HG03354 (cell line): Measurements from ENCODE around the gene CSNK2A1.
"Not testable (repeated sequence)": the region's sequence is repeated elsewhere in the genome, so short reads cannot be mapped to it uniquely, and the experiment has no call there.

Experiments
- ATAC-seq: cut with Tn5 transposase; IDR thresholded peaks from one replicate; pipeline ENCODE4 v1.9.1; 2021; ENCODE audit warnings: mild to moderate bottlenecking; ENCODE audit not compliant: unreplicated experiment, poor library complexity, severe bottlenecking

The CSNK2A1 gene

DNA sequence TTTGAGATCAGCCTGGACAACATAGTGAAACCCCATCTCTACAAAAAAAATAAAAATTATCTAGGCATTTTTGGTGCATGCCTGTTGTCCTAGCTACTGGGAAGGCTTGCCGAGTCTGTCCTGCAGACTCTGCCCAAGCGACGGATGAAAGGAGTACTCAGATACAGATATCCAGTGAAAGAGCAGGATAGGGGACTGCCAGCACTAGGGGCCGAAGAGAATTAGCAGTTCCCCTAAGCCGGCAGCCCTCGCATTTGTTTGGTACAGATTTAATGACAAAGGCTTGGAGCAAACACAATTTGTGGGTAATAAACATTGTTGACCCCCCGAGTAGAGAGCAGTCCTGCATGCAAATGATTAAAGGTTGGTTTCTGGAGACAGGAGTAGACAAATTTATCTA lies 75.8 kb downstream of the CSNK2A1 start:
- no peak for ATAC-seq

GRCh38 chr20:462199-462991 lies 81.2 kb downstream of the CSNK2A1 start, which contains the start of gene TBC1D20:
Gene TBC1D20, minus strand, starts transcription at chr20:462533. Its CDS starts 128 bp downstream, at chr20:462405.
- ATAC-seq = peak; percentile 95

DNA sequence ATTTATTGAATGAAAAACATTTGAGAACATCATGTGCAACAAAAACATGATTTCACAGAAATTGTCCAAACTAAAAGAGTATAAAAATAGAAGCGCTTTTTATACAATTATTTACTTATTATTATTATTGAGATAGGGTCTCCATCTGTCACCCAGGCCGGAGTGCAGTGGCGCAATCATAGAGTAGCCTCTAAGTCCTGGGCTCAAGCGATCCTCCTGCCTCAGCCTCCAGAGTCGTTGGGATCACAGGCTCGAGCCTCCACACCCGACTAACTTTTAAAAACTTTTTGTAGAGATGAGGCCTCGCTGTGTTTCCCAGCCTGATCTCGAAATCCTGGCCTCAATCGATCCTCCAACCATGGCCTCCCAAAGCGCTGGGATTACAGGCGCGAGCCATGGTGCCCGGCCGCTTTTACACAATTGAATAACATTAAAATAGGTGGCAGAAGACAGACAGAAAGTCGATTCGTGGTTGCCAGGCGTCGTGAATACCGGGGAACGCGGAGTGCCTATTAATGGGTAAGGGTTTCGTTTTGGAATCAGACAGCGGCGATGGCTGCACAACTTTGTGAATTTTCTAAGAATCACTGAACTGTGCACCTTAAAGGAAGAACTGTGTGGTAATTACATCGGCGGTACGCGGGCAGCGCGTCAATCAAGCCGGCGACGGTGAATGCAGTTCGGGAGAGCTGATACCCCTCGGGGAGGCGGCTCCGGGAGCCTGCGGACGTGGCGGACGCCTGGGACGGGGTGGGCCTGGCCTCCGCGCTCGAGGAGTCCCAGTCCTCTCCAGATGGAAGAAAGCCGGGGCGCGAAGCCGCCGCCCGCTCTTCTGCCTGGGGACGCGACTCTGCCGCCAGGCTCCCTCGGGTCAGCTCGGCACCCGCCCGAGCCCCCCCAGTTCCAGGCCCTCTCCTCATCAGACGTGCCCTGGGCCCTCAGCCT lies 82.1 kb downstream of the CSNK2A1 start:
- ATAC-seq = peak; percentile 40

DNA sequence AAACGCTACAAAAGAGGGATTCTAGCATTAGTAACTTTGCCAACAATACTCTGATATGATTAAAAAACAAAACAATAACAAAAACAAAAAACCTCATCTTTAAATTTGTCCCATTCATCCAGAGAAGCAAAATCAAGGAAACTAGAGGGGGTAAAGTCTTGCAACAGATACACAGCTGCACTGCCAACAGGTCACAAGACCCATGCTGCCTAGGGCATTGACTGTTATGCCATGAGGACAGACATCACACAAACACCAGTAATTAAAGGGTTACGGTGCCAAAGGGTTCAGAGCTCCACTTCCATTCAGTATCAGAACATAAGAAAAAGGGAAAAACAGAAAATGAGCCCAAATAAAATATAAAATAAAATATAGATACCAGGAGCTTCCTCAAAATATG lies 82.9 kb downstream of the CSNK2A1 start:
- no peak for ATAC-seq

- no peak for ATAC-seq
Measured at GRCh38 chr20:460180-460579, 83.4 kb downstream of the CSNK2A1 start.

DNA sequence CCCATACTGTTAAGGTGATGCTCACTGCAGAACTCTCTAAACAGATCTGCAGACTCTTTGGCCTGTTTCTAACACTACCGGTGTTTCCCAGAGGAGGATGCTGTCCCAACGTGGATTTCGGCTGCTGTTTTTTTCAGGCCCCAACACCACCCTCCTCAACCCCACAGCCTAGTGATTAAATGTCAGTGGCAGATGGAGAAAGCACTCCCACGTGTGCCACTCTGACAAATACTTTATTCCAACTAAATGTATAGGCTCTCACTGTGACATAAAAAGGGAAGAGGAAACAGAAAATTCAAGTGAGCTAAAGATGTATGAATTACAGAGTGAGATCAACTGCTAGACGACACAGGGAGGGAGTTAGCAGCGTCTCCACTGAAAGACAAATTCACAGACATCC lies 84.8 kb downstream of the CSNK2A1 start:
- no peak for ATAC-seq

- ATAC-seq = no peak
Measured at GRCh38 chr20:454951-455350, 88.6 kb downstream of the CSNK2A1 start.

GRCh38 chr20:452021-452420 lies 91.6 kb downstream of the CSNK2A1 start:
- ATAC-seq = not testable (repeated sequence)

DNA sequence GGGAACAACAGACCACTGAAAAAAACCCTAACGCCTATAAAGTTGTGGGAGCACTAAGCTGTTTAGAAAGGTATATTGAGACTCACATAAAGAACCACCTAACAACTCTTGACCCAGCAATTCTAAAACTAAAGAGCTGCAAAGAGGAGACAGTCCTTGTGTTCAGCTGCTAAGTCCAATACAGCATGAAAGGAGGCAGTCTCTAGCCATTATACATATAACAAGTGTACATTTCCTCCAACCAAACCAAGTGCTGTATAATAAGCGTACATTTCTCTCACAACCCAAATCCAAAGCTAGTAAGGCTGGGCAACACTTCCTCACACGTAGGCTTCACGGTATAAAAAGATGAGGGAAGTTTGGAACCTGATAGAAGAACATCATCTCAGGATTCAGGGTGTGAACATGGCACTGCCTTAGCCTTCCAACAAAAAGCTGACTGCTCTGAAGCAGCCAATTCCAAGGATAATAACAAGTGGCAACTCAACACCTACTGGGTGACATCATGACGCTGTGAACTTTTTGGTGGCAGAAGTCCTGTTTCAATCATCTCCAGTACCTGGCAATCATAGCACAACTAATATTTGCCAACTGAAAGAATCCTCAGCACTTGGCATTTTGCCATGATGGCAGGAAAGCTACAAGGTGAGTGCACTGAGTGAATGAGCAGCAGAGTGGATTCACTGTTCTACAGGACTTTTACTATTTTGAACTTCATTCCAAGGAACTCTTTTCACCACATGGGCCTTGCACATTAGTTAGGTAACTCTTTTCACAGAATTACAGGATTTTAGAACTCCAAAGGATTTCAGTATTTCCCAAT lies 97.9 kb downstream of the CSNK2A1 start:
- no peak for ATAC-seq

GRCh38 chr20:444862-445426 lies 98.6 kb downstream of the CSNK2A1 start:
- ATAC-seq = no peak

- ATAC-seq = no peak
Measured at GRCh38 chr20:444117-444516, 99.5 kb downstream of the CSNK2A1 start.

GRCh38 chr20:443223-443775 lies 100.3 kb downstream of the CSNK2A1 start:
- ATAC-seq = no peak

- ATAC-seq = no peak
Measured at GRCh38 chr20:440636-441035, 103.0 kb downstream of the CSNK2A1 start.

- ATAC-seq = no peak
Measured at GRCh38 chr20:440148-440547, 103.4 kb downstream of the CSNK2A1 start.

- ATAC-seq = no peak
Measured at GRCh38 chr20:438571-439469, 104.8 kb downstream of the CSNK2A1 start.

DNA sequence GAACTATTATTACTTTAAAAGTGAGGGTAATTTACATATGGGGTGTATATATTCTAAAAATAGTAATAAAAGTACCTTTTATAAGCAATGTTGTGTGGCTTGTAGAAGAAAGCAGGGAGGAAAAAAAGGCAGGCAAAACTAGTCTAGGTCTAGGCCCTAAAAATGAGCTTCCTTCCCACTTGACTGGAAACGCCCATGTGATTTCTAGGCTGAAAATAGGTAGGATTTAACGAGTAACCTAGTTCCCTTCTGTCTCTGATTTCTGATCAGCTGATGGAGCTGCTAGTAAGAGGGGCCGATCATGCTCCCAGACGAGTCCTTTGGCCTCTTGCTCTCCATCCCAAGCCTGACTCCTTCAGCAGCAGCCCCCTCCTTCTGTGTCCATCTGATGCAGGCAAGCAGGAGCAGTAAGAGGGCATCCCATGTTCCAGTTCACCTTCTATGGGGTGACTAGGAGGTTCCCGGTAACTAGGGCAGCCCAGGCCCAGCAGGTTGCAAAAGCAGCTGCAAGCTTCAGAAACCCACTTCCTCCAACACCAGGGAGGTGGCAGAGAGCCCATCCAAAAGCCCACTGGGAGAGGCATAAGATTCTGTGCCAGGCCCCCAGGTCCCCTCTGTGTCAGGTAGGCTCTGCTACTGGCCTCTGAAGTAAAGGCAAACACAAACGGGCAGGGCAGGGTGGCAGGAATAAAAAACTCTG lies 105.7 kb downstream of the CSNK2A1 start:
- ATAC-seq = no peak

- no peak for ATAC-seq
Measured at GRCh38 chr20:436476-436875, 107.1 kb downstream of the CSNK2A1 start.

DNA sequence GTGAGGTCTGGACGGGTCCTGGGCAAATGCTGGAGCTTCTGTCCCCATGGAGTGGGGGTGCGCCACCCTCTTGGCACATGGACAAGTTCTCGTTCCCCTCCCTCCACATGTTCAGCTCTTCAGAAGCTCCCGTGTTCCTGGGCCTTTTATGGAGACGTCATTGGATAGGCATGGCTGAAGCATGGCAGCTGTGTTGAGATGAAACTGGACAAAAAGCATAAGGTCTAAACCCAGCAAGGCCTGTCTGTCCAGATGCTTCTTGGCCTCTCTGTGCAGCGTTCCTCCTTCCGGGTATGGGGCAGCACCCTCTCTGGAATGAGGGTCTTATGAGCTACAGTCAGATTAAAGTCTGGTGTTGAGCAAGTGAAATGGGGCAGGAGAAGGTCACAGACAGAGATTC lies 108.0 kb downstream of the CSNK2A1 start:
- no peak for ATAC-seq
